ENCODE measurements around the gene CHN2.

GRCh38 chr7:29173458-29173857 lies 21.1 kb upstream of the CHN2 start:
- TF ChIP-seq CTCF (IDR thresholded peaks at IDR 0.05) = no peak
- no peak for TF ChIP-seq POLR2AphosphoS5 (IDR thresholded peaks at IDR 0.05)
- no peak for TF ChIP-seq POLR2A (IDR thresholded peaks at IDR 0.05)
- TF ChIP-seq EP300 (IDR thresholded peaks at IDR 0.05; ENCODE audit: low read depth) = no peak

All from transverse colon (tissue), 4 donors.